Endodermal cell (in vitro differentiated cells): ENCODE data around the gene DELE1. TPM values are rescaled to one million over a fixed set of nuclear protein-coding genes. Genes with fewer than 3 reads are reported as not detected.

Experiments
- DNase-seq: peaks from one replicate; pipeline ENCODE4 v3.0.0-alpha.2; 2017
- H3K27ac ChIP-seq: 2 replicates; pipeline ENCODE4 v1.5.1; 2013; ENCODE audit warnings: mild to moderate bottlenecking, low read depth, low read length, moderate library complexity
- H3K27me3 ChIP-seq: 2 replicates; pipeline ENCODE4 v1.6.1; 2013; ENCODE audit warnings: mild to moderate bottlenecking, low read length, moderate library complexity; ENCODE audit not compliant: insufficient read depth, control insufficient read depth, poor library complexity, severe bottlenecking
- H3K36me3 ChIP-seq: 2 replicates; pipeline ENCODE4 v1.7.0; 2013; ENCODE audit warnings: mild to moderate bottlenecking, low read length, moderate library complexity; ENCODE audit not compliant: control insufficient read depth, insufficient read depth
- H3K4me1 ChIP-seq: one replicate; pipeline ENCODE4 v1.7.0; 2013; ENCODE audit warnings: low read length; ENCODE audit not compliant: control insufficient read depth, insufficient read depth
- H3K4me3 ChIP-seq: 2 replicates; pipeline ENCODE4 v1.5.1; 2013; ENCODE audit warnings: mild to moderate bottlenecking, low read length, moderate library complexity
- H3K9ac ChIP-seq: 2 replicates; pipeline ENCODE4 v1.6.1; 2013; ENCODE audit warnings: mild to moderate bottlenecking, low read length, moderate library complexity; ENCODE audit not compliant: poor library complexity, severe bottlenecking; ENCODE audit errors: extremely low read depth
- H3K9me3 ChIP-seq: 2 replicates; pipeline ENCODE4 v1.6.1; 2013; ENCODE audit warnings: mild to moderate bottlenecking, low read length, moderate library complexity; ENCODE audit not compliant: control insufficient read depth
- H3K27ac Mint-ChIP-seq: 2 replicates; pipeline ENCODE4 v1.8.0; 2020; ENCODE audit warnings: mixed read lengths
- H3K27me3 Mint-ChIP-seq: 2 replicates; pipeline ENCODE4 v1.8.0; 2021; ENCODE audit warnings: mild to moderate bottlenecking, mixed read lengths; ENCODE audit not compliant: insufficient read depth
- H3K36me3 Mint-ChIP-seq: 2 replicates; pipeline ENCODE4 v1.8.0; 2020; ENCODE audit warnings: low read depth, mixed read lengths
- H3K4me1 Mint-ChIP-seq: 2 replicates; pipeline ENCODE4 v1.8.0; 2020; ENCODE audit warnings: mixed read lengths
- H3K4me3 Mint-ChIP-seq: 2 replicates; pipeline ENCODE4 v1.8.0; 2020; ENCODE audit warnings: mild to moderate bottlenecking, moderate library complexity, mixed read lengths
- H3K9me3 Mint-ChIP-seq: 2 replicates; pipeline ENCODE4 v1.8.0; 2020; ENCODE audit warnings: mild to moderate bottlenecking, mixed read lengths
- CTCF ChIP-seq: fragments of 200-600 bp; sonication (generic); conservative IDR thresholded peaks from 2 replicates; pipeline ENCODE4 v1.5.0; 2021; ENCODE audit warnings: antibody characterized with exemption, mild to moderate bottlenecking
- WGBS, 2 experiments: methylation state at CpG; one replicate each; pipeline versions ENCODE4 v1.1.5 to v1.1.7; 2013; ENCODE audit warnings: missing lambda C conversion rate in 2 of 2, mixed read lengths in 1 of 2; ENCODE audit not compliant: insufficient coverage in 1 of 2, insufficient read length in 1 of 2; 5-methylcytosine and 5-hydroxymethylcytosine counted together
- total RNA-seq, 2 donors: library from RNA; stranded (reverse); fragmentation: NEBNext Ultra II Directional in 1 of 2; extraction: Animal tissue kit (Norgen Biotek cat#: 25700) in 1 of 2; gene quantifications; 2 replicates in 1 of 2; 3 replicates in 1 of 2; pipeline ENCODE4 v1.2.1, GENCODE V29; 2021

Gene DELE1
- total RNA-seq, 2 donors from 2014 or later: 66.5 to 71.4 TPM

- peaks cover 2% of the 10 kb centered on the region for H3K27me3 Mint-ChIP-seq
- Histone ChIP-seq H3K36me3 (peaks cover 5% of the 10 kb centered on the region), H3K4me3 (peak overlapping the region; percentile 99), H3K27me3 (peaks cover 2% of the 10 kb centered on the region), H3K9me3 (no peaks in the 10 kb centered on the region), H3K9ac (no peak overlapping the region), H3K4me1 (peaks cover 31% of the 10 kb centered on the region), H3K27ac (no peak overlapping the region)
- DNase-seq: peak; percentile 51
- H3K4me3 Mint-ChIP-seq: peak overlapping the region; percentile 78
- H3K36me3 Mint-ChIP-seq: peaks cover 3% of the 10 kb centered on the region
- H3K9me3 Mint-ChIP-seq: no peaks in the 10 kb centered on the region
- TF ChIP-seq CTCF: no peak
- 73 to 89% methylated on average over 5 to 15 of the region's 16 CpGs for WGBS, 2 experiments
- H3K4me1 Mint-ChIP-seq: peaks cover 60% of the 10 kb centered on the region
- peak overlapping the region; percentile 35 for H3K27ac Mint-ChIP-seq
Observed at GRCh38 chr5:141874262-141874964, 49.3 kb upstream of the DELE1 start.

GRCh38 chr5:141875022-141875740 lies 48.5 kb upstream of the DELE1 start:
- Histone ChIP-seq H3K4me1 (peaks cover 27% of the 10 kb centered on the region), H3K9ac (peak overlapping the region; percentile 12), H3K4me3 (peak overlapping the region; percentile 99), H3K27ac (no peak overlapping the region), H3K27me3 (peaks cover 9% of the 10 kb centered on the region), H3K9me3 (no peaks in the 10 kb centered on the region), H3K36me3 (peaks cover 5% of the 10 kb centered on the region)
- peaks cover 10% of the 10 kb centered on the region for H3K27me3 Mint-ChIP-seq
- peak overlapping the region; percentile 69 for H3K27ac Mint-ChIP-seq
- peak; percentile 63 for DNase-seq
- no peaks in the 10 kb centered on the region for H3K36me3 Mint-ChIP-seq
- peak overlapping the region; percentile 78 for H3K4me3 Mint-ChIP-seq
- TF ChIP-seq CTCF: no peak
- peaks cover 57% of the 10 kb centered on the region for H3K4me1 Mint-ChIP-seq
- WGBS, 2 experiments: 28 to 47% methylated on average over 2 to 9 of the region's 9 CpGs
- H3K9me3 Mint-ChIP-seq: no peaks in the 10 kb centered on the region

GRCh38 chr5:141875795-141876627 lies 47.7 kb upstream of the DELE1 start:
- Histone ChIP-seq H3K36me3 (peaks cover 5% of the 10 kb centered on the region), H3K27ac (no peak overlapping the region), H3K4me1 (peaks cover 25% of the 10 kb centered on the region), H3K9me3 (no peaks in the 10 kb centered on the region), H3K9ac (peak overlapping the region; percentile 83), H3K4me3 (peak overlapping the region; percentile 99), H3K27me3 (peaks cover 18% of the 10 kb centered on the region)
- Mint-ChIP-seq H3K4me3 (peak overlapping the region; percentile 78), H3K4me1 (peaks cover 48% of the 10 kb centered on the region), H3K9me3 (no peaks in the 10 kb centered on the region), H3K27ac (peak overlapping the region; percentile 69), H3K36me3 (no peaks in the 10 kb centered on the region), H3K27me3 (peaks cover 18% of the 10 kb centered on the region)
- TF ChIP-seq CTCF: no peak
- peak; percentile 86 for DNase-seq
- 0 to 1% methylated on average over 11 to 65 of the region's 65 CpGs for WGBS, 2 experiments
